ENCODE results near the gene DYRK4. TPM values are rescaled to one million over a fixed set of nuclear protein-coding genes. Genes with fewer than 3 reads are reported as not detected.

Gene DYRK4
- total RNA-seq, 1 experiment from 2014 or later, result 27.1 TPM

DNA sequence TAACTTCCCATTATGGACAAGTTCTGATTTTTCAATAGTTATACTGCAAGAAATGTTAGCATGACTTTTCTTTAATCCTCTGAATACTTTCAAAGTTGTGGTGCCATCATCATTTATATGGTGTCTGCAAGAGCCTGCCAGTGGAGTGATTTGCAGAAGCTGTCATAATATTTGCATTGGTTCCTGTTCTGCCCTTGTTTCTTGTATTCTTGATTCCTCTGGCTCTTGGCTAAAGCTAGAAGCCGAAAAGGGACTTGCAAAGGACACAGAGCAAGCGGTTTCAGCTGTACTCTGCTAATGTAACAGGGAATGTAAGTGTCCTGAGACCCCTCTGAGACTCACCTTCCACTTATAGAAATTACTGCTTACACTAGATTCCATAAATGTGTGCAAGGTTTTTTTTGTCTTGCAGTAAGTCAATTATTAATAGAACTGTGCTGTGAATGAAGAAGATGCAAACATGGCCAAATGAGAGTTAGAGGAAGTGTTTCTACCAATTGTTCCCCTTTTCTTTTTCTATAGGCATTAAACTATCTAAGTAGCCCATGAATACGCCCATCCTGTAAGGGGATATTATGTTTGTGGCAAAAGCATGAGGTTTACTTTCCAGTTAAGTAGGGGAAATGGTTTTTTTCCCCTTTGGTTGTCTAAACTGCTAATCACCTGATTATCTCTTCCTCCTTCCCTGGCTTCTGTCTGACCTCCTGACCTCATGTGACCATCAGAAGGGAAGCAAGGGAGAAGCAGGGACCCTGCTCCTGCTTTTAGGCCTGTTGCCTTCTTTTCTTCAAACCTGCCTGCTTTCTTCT, 5.3 kb downstream of the DYRK4 start:
- no TSS peak for BruUV-seq (replicated peaks)
- Histone ChIP-seq H2AFZ (ENCODE audit: low read depth, low read length, poor library complexity, severe bottlenecking) (no peak overlapping the region), H3K27ac (ENCODE audit: low read depth, low read length) (no peak overlapping the region), H3K4me3 (replicated peaks in 1 of 2; ENCODE audit: low read depth in 1 of 2, low read length in 2 of 2) (no peak overlapping the region), H3K4me1 (ENCODE audit: control insufficient read depth in 1 of 2, insufficient read depth in 2 of 2, low read length in 2 of 2) (no peaks in the 10 kb centered on the region), H3K27me3 (ENCODE audit: insufficient read depth, low read length) (no peaks in the 10 kb centered on the region), H4K20me1 (ENCODE audit: insufficient read depth) (no peaks in the 10 kb centered on the region), H3K9me2 (ENCODE audit: insufficient read depth) (no peaks in the 10 kb centered on the region), H3K4me2 (ENCODE audit: low read length) (no peak overlapping the region), H3K36me3 (ENCODE audit: control insufficient read depth in 1 of 2, insufficient read depth in 2 of 2, low read length in 2 of 2) (no peaks in the 10 kb centered on the region; a peak in 1 of 4 replicates), H3K9me3 (ENCODE audit: control insufficient read depth in 1 of 2, insufficient read depth in 1 of 2, low read depth in 1 of 2, low read length in 2 of 2) (no peaks in the 10 kb centered on the region), H3K9ac (ENCODE audit: low read length) (no peak overlapping the region), H3K79me2 (ENCODE audit: insufficient read depth, low read length) (no peaks in the 10 kb centered on the region)
- no peak for ATAC-seq
- DNase-seq (ENCODE audit: low read depth, low spot score), result no peak
- ChIA-PET CTCF (no interaction called here), RAD21 (ENCODE audit: low non-redundant PET in 1 of 2, low total read pairs in 2 of 2, uncharacterized antibody in 2 of 2, unreplicated experiment in 2 of 2) (no interaction called here), POLR2A (no interaction called here)
- intact Hi-C loops (cut with micrococcal nuclease), result no loop called here
- TF ChIP-seq EGR1 (IDR thresholded peaks at IDR 0.05; ENCODE audit: low read depth) (no peak), ZFX (IDR thresholded peaks at IDR 0.05) (no peak), SP1 (IDR thresholded peaks at IDR 0.05; ENCODE audit: low read depth) (no peak), EZH2phosphoT487 (IDR thresholded peaks at IDR 0.05; ENCODE audit: borderline replicate concordance) (no peak), CEBPB (IDR thresholded peaks at IDR 0.05; ENCODE audit: low read depth) (no peak), MAX (IDR thresholded peaks at IDR 0.05) (no peak), FOSL1 (IDR thresholded peaks at IDR 0.05; ENCODE audit: low read depth) (no peak)

- Histone ChIP-seq H3K27ac (ENCODE audit: low read depth, low read length) (no peak overlapping the region), H3K4me2 (ENCODE audit: low read length) (no peak overlapping the region), H3K4me1 (ENCODE audit: control insufficient read depth in 1 of 2, insufficient read depth in 2 of 2, low read length in 2 of 2) (no peaks in the 10 kb centered on the region), H2AFZ (ENCODE audit: low read depth, low read length, poor library complexity, severe bottlenecking) (no peak overlapping the region), H3K9me2 (ENCODE audit: insufficient read depth) (no peaks in the 10 kb centered on the region), H3K36me3 (ENCODE audit: control insufficient read depth in 1 of 2, insufficient read depth in 2 of 2, low read length in 2 of 2) (no peaks in the 10 kb centered on the region; a peak in 1 of 4 replicates), H3K79me2 (ENCODE audit: insufficient read depth, low read length) (no peaks in the 10 kb centered on the region), H3K9ac (ENCODE audit: low read length) (no peak overlapping the region), H3K4me3 (replicated peaks in 1 of 2; ENCODE audit: low read depth in 1 of 2, low read length in 2 of 2) (no peak overlapping the region), H4K20me1 (ENCODE audit: insufficient read depth) (no peaks in the 10 kb centered on the region), H3K27me3 (ENCODE audit: insufficient read depth, low read length) (no peaks in the 10 kb centered on the region), H3K9me3 (ENCODE audit: control insufficient read depth in 1 of 2, insufficient read depth in 1 of 2, low read depth in 1 of 2, low read length in 2 of 2) (no peaks in the 10 kb centered on the region)
- ChIA-PET RAD21 (ENCODE audit: low non-redundant PET in 1 of 2, low total read pairs in 2 of 2, uncharacterized antibody in 2 of 2, unreplicated experiment in 2 of 2) (no interaction called here), POLR2A (no interaction called here), CTCF (no interaction called here)
- no TSS peak for BruUV-seq (replicated peaks)
- ATAC-seq (no peak), DNase-seq (ENCODE audit: low read depth, low spot score) (no peak)
- intact Hi-C loops (cut with micrococcal nuclease), result no loop called here
- TF ChIP-seq RAD21 (IDR thresholded peaks at IDR 0.05; ENCODE audit: low read depth) (no peak), TCF7L2 (IDR thresholded peaks at IDR 0.05; ENCODE audit: borderline replicate concordance, extremely low read depth, insufficient read depth, insufficient read length) (no peak), POLR2AphosphoS5 (IDR thresholded peaks at IDR 0.05; ENCODE audit: low read depth, low read length) (no peak), EZH2 (IDR thresholded peaks at IDR 0.05) (no peak), ZNF274 (IDR thresholded peaks at IDR 0.05; ENCODE audit: low read depth, low read length) (no peak), CBX3 (IDR thresholded peaks at IDR 0.05; ENCODE audit: low read depth) (no peak)
- TF ChIP-seq, protein P1, sequence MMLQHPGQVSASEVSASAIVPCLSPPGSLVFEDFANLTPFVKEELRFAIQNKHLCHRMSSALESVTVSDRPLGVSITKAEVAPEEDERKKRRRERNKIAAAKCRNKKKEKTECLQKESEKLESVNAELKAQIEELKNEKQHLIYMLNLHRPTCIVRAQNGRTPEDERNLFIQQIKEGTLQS (IDR thresholded peaks at IDR 0.05), result no peak
- TF ChIP-seq, protein P2, sequence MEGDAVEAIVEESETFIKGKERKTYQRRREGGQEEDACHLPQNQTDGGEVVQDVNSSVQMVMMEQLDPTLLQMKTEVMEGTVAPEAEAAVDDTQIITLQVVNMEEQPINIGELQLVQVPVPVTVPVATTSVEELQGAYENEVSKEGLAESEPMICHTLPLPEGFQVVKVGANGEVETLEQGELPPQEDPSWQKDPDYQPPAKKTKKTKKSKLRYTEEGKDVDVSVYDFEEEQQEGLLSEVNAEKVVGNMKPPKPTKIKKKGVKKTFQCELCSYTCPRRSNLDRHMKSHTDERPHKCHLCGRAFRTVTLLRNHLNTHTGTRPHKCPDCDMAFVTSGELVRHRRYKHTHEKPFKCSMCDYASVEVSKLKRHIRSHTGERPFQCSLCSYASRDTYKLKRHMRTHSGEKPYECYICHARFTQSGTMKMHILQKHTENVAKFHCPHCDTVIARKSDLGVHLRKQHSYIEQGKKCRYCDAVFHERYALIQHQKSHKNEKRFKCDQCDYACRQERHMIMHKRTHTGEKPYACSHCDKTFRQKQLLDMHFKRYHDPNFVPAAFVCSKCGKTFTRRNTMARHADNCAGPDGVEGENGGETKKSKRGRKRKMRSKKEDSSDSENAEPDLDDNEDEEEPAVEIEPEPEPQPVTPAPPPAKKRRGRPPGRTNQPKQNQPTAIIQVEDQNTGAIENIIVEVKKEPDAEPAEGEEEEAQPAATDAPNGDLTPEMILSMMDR (IDR thresholded peaks at IDR 0.05 in 2 of 3, conservative IDR thresholded peaks at IDR 0.05 in 1 of 3; ENCODE audit: borderline replicate concordance in 1 of 3, insufficient read depth in 1 of 3, low read depth in 2 of 3, low read length in 2 of 3), result no peak
Observed at GRCh38 chr12:4569261-4569660, 7.3 kb downstream of the DYRK4 start.

Measured in HCT116 (cell line).